GM12892 (cell line): Measurements from ENCODE around the gene VPS8.

Experiments
- POLR2A ChIP-seq: IDR thresholded peaks from 2 replicates; pipeline ENCODE4 v1.6.1; 2011; ENCODE audit warnings: low read depth, low read length, control low read depth
- POLR2AphosphoS5 ChIP-seq: IDR thresholded peaks from 2 replicates; pipeline ENCODE4 v1.6.1; 2011; ENCODE audit warnings: low read depth, low read length, control low read depth
- TAF1 ChIP-seq: IDR thresholded peaks from 2 replicates; pipeline ENCODE4 v1.6.1; 2011; ENCODE audit warnings: low read depth, mild to moderate bottlenecking, control low read depth, low read length, borderline replicate concordance

GRCh38 chr3:185057829-185058228 lies 245.9 kb downstream of the VPS8 start:
- no peak for TF ChIP-seq POLR2A
- no peak for TF ChIP-seq POLR2AphosphoS5
- no peak for TF ChIP-seq TAF1
